Activated CD4-positive, CD25-positive, alpha-beta regulatory T cell treated with anti-CD3 and anti-CD28 coated beads, Interleukin-2, amount 50 U/mL, for 24 hours (primary cell): ENCODE measurements around the gene NCF4.
A peak's percentile ranks its signal among the peaks of the same experiment; 100 is the strongest.

Experiments
- ATAC-seq, 2 donors: fragments of 150-1000 bp; cut with Tn5 transposase; one replicate each; pipeline ENCODE4 v1.10.0; 2021; ENCODE audit warnings: mild to moderate bottlenecking in 1 of 2, moderate library complexity in 1 of 2

Gene NCF4

GRCh38 chr22:36899498-36899897 lies 38.7 kb downstream of the NCF4 start:
- ATAC-seq = no peak

- no peak for ATAC-seq
Measured at GRCh38 chr22:36900225-36900624, 39.4 kb downstream of the NCF4 start.

DNA sequence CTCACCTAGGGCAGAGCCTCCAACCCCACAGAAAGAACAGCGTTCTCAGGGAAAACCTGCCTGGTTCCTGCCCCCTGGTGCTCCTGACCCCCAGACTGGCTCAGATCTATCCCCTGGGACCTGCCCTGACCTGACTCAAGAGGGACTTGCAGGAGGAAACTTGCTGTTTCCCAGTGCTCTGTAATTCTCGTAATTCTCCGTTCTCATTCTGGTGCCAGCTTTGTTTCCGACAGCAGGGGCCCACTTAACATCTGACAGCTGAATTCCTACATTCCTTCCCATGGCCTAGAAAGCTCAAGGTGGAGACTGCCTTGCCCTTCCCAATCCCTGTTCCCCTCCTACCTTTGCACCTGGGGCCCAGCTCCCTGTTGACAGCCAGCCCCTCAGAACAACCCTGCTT lies 40.1 kb downstream of the NCF4 start:
- ATAC-seq = no peak

- peak; percentile 74 for ATAC-seq
Measured at GRCh38 chr22:36901411-36902142, 40.8 kb downstream of the NCF4 start.

GRCh38 chr22:36902143-36902926 lies 41.5 kb downstream of the NCF4 start:
- no peak for ATAC-seq

GRCh38 chr22:36904260-36904880 lies 43.6 kb downstream of the NCF4 start:
- no peak for ATAC-seq

- no peak for ATAC-seq
Measured at GRCh38 chr22:36907253-36908195, 46.7 kb downstream of the NCF4 start.

- no peak for ATAC-seq
Measured at GRCh38 chr22:36910461-36910860, 49.7 kb downstream of the NCF4 start.

DNA sequence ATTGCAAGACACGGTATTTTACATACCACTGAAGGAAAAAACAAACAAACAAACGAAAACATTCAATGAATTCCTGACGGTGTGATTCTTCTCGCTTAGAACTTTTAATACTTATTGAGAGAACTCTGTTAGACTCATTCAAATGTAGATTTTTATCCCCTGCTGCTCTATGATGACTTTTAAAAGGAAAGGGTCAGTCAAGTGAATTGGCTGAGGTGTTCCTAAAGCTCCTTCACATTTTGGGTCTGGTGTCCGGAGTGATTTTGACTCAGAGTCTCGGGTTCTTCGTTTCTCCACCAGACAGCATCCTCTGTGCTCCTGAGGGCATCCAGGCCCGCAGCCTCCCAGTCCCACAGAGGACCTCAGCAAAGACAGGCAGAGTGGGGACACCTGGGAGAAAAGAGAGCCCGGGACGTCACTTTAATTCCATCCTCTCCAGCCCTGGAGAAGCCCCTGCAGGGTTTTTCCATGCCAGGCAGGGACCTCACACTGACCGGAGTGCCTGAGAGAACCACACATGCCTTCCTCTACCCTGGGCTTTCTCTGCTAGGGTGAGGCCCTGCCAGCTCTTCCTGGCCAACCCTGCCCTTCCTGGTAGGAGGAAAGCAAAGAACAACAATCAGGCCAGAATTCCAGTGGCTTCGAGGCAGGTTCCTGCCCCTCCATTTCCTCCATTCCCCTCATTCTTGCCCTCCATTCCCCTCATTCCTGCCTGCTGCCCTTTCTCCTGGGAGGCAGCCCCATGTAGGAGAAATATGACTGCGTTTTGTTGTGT lies 51.3 kb downstream of the NCF4 start:
- no peak for ATAC-seq

- peak in 1 of 2 donors; percentile 12 for ATAC-seq
Measured at GRCh38 chr22:36912694-36913426, 52.1 kb downstream of the NCF4 start.

- peak; percentile 48 to 50 for ATAC-seq
Measured at GRCh38 chr22:36913427-36914389, 52.9 kb downstream of the NCF4 start, which contains the start of gene CSF2RB. TSS of gene CSF2RB (plus strand) at chr22:36913628. CDS start at chr22:36922208, 8,580 bp downstream.

DNA sequence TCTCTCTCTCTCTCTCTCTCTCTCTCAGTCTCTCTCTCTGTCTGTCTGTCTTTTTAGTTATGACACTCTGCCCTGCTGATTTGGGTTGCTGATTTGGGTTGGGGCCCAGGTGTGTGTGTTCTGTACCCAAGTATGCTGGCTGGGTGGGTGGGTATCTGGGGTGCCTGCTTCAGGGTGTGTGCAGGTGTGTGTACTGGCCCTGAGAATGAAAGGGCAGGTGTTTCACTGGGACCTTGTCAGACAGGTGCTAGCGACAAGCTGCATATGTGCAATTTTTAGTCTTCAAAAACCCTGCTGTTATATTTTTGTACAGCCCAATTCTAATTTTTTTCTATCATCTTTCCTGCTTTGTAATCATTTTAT lies 53.6 kb downstream of the NCF4 start:
- peak in 1 of 2 donors; percentile 39 for ATAC-seq

DNA sequence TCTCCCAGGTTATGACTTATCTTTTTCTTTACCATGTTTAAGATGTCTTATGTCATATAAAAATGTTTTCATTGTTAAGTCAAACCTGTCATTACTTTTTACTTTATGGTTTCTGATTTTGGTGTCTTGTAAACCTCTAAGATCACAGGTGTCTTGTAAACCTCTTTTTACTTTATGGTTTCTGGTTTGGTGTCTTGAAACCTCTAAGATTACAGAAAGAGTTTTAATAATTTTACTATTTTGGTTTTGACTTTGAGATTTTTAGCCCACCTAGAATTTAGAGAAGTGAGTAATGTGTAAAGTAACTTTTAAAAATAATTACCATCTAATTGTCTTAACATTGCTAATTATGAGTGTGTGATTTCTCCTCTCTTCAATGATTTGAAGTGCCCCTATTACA lies 55.2 kb downstream of the NCF4 start:
- peak; percentile 30 to 59 for ATAC-seq

DNA sequence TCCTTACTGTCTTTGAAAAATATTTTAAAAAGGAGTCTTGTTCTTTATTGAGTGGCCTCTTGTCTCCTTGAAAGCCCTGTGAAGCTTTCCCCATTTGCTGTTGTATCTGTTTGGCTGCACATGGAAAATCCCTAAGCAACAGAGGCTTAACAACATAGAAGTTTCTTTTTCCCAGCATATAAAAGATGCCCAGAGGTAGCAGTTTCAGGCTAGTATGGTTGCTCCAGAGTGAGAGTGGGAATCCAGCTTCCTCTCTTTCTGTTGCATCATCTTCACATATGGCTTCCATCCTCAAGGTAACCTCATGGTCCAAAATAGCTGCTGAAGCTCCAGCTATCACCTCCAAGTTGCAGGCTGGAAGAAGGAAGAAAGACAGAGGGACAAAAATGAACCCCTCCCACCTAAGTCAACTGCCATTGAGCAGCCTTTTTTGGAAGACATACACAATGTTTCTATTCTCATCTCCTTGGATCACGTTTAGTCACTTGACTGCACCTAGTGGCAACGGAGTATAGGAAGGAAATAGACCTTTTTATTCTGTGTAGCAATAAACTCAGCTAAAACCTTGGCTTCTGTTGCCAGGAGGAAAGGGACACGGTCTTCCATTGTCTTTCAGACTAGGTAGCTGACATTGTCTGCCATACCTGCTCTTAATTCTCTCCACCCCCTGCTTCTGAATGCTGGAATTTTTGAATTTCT lies 57.9 kb downstream of the NCF4 start:
- no peak for ATAC-seq

DNA sequence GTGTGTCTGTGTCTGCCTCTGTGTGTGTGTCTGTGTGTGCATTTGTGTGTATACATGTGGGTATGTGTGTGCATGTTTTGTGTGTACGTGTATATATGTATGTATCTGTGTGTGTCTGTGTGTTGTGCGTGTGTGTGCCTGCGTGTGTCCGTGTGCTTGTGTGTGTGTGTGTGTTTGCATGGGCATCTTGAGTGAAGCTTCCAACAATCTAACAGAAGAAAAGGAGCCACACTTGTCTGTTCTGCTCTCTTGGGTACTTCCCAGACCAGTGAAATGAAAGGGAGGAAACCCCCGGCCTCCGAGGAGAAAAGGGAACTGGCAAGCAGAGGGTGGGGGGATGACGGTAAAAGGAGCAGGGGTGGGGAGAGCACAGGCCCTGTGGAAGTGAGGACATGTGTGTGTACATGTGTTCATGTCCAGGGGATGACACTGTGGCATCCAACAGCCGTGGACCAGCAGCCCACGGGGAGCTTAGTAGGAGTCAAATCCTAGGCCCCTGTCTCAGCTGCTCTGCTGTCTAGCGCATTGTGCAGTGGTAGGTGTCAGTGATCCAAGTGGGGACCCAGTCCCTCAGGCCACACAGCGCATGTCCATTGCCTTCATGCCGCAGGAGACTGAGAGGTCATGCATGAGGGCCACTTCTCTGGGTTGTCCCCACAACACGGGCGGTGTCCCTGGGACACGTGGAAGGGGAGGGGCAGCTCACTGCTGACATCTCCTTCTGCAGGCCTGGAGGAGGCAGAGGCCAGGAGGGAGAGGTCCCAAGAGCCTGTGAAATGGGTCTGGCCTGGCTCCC lies 60.7 kb downstream of the NCF4 start:
- peak; percentile 67 to 74 for ATAC-seq

- no peak for ATAC-seq
Measured at GRCh38 chr22:36922105-36922608, 61.4 kb downstream of the NCF4 start.

GRCh38 chr22:36922711-36923110 lies 61.9 kb downstream of the NCF4 start:
- ATAC-seq = no peak
